IPS-NIHi7 (cell line): Measurements from ENCODE around the gene S100A2.
"Not testable (repeated sequence)": the region's sequence is repeated elsewhere in the genome, so short reads cannot be mapped to it uniquely, and the experiment has no call there.

ENCODE experiments used
- DNase-seq: peaks from one replicate; pipeline ENCODE4 v3.0.0; 2012; ENCODE audit warnings: mixed read lengths; ENCODE audit errors: extremely low spot score

S100A2 gene

DNA sequence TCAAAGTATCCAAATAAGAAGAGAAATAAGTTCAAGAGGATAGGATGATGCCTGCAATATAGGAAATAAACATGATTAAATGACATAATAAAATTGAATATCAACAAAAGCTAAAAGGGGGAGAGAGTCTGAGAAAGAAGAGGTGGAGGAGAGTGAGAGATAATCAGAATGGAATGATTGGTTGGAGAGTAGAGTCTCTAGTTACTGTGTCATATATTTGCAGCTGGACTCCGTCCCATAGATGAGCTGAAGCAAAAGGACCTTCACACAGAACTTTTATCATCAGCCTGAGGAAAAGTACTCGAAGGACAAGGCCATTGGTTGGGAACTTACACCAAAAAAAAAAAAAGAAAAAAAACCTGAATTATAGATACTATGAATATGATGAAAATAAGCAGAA lies 22.8 kb upstream of the S100A2 start:
- no peak for DNase-seq

- DNase-seq, result not testable (repeated sequence)
Measured at GRCh38 chr1:153588033-153588432, 22.4 kb upstream of the S100A2 start.

DNA sequence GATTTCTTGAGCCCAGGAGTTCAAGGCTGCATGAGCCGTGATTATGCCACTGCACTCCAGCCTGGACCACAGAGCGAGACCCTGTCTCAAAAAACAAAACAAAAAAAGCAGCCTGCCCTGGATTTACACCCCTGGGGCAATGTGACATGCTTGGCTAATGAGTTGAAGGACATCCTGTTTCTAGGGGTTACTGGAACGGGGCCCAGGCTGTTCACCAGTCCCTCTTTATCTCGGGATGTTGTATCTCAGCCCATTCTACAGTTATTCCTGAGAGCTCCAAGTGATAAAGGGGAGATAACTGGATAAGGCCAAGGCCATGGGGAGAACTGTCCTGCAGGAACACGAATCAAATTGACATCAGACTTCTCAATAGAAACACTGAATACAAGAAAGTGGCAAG lies 21.7 kb upstream of the S100A2 start:
- DNase-seq, result no peak

GRCh38 chr1:153586347-153586746 lies 20.7 kb upstream of the S100A2 start:
- DNase-seq, result no peak

- no peak for DNase-seq
Measured at GRCh38 chr1:153585006-153585405, 19.4 kb upstream of the S100A2 start.

- DNase-seq, result no peak
Measured at GRCh38 chr1:153583976-153584375, 18.3 kb upstream of the S100A2 start.

- DNase-seq, result not testable (repeated sequence)
Measured at GRCh38 chr1:153583514-153583913, 17.9 kb upstream of the S100A2 start.

DNA sequence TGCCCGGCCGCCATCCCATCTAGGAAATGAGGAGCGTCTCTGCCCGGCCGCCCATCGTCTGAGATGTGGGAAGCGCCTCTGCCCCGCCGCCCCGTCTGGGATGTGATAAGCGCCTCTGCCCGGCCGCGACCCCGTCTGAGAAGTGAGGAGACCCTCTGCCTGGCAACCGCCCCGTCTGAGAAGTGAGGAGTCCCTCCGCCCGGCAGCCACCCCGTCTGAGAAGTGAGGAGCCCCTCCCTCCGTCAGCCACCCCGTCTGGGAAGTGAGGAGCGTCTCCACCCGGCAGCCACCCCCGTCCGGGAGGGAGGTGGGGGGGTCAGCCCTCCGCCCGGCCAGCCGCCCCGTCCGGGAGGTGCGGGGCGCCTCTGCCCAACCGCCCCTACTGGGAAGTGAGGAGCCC lies 17.2 kb upstream of the S100A2 start:
- DNase-seq, result not testable (repeated sequence)

DNA sequence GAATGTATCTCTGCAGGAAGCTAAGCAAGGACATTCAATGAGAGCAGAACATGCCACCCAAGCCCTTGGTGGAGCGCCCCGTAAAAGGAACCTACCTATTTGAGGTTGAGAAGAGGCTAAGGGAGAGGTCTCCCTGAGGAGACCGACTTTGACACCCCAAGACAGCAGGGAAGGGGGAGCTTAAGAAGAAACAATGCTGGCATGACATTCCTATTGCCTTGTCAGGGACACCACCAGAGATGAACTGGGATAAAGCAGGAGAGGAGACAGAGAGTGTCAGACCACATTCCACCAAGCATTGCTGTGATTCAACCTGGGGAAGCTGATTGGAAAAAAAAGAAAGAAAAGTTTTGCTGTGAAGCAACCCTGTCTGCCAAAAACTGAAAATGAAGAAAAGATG lies 13.3 kb upstream of the S100A2 start:
- DNase-seq, result no peak

GRCh38 chr1:153578490-153578889 lies 12.8 kb upstream of the S100A2 start:
- no peak for DNase-seq

GRCh38 chr1:153577624-153578051 lies 12.0 kb upstream of the S100A2 start:
- no peak for DNase-seq

GRCh38 chr1:153577138-153577537 lies 11.5 kb upstream of the S100A2 start:
- DNase-seq, result no peak

DNA sequence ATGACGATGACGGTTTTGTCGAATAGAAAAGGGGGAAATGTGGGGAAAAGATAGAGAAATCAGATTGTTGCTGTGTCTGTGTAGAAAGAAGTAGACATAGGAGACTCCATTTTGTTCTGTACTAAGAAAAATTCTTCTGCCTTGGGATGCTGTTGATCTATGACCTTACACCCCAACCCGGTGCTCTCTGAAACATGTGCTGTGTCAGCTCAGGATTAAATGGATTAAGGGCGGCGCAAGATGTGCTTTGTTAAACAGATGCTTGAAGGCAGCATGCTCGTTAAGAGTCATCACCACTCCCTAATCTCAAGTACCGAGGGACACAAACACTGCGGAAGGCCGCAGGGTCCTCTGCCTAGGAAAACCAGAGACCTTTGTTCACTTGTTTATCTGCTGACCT lies 9.9 kb upstream of the S100A2 start:
- DNase-seq, result not testable (repeated sequence)

- DNase-seq, result not testable (repeated sequence)
Measured at GRCh38 chr1:153575081-153575491, 9.4 kb upstream of the S100A2 start.

- DNase-seq, result no peak
Measured at GRCh38 chr1:153573351-153573750, 7.7 kb upstream of the S100A2 start.

DNA sequence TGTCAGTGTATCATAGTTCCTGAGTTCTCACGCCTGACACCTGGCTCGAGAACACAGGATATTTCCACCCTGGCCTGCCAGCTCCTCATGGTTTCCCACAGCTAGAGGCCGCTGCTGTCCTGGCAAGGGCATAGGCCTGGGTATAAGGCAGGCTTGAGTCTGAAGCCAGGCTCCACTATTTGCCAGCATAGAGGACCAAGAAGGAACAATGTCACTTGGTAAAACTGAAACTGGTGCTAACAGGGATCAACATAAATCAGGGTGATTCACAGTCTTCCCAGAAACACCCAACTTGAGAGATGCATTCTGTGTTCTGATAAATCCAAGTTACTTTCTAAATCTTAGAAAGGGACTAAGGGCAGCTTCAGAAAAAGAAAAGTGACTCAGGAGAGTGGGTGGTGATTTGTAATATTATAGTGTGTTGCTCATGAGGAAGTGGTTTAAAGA lies 6.9 kb upstream of the S100A2 start:
- peak; percentile 66 for DNase-seq

- DNase-seq, result no peak
Measured at GRCh38 chr1:153571706-153572105, 6.1 kb upstream of the S100A2 start.

DNA sequence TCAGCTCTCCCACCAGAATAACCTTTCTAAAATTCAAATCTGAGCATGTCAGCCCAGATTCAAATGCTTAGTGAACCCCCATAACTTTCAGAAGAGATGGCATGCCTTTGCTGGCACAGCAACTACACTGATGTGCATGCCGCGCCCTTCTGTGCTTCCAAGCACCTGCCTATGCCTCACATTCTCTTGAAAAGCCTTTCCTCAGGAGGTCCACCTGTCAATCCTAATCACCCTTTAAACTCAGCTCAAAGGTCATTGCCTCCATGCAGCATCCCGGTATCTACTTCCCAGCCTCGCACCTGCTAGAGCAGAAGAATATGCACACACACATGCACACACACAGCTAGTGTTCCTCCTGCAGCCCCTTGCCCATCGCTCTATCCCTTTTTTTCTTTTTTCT lies 5.2 kb upstream of the S100A2 start:
- no peak for DNase-seq

DNA sequence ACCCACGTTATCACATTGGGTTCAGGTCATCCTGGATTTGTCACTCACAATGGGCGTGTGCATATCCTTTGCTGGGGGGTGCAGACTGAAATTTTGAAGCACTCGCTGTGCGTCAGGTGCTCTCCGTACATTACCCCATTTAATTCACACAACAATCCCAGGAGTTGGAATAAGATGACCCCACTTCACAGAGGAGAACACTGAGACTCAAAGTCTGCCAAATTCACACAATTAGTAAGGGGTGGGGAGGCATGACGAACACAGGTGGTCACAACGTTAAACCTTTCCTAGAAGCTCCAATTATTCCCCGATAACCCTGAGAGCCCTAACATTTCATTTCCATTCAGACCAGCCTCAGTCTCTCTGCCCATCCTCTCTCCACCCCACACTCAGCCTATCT lies 3.8 kb upstream of the S100A2 start:
- DNase-seq, result no peak

DNA sequence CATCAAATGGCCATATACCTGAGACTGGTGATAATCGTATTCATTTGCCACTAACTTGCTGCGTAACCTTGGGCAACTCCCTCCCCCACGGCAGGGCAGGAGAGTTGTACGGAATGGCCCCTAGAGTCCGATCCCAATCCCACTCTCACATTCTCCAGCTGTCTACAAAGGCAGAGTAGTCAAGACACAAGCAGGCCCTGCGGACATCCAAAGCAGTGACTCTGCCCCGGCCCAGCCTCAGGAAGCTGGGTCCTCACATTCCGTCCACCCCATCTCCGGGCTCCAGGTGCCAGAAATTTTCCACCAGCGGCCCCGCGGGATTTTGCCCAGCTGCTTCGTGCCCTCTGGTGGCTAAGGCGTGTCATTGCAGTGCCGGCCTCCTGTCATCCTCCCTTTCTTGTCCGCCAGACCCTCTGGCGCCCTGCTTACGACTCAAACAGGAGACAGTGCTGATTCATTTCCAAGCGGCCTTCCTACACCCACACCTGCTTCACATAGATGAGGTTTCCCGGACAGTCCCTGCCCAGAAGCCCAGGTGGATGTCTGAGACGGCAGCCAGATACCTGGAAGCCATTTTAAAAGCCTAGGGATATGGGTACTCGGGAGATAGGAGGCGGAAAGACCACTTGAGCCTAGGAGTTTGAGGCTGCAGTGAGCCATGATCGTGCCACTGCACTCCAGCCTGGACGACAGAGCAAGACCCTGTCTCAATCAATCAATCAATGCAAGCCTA lies 2.9 kb upstream of the S100A2 start:
- peak; percentile 89 for DNase-seq

DNA sequence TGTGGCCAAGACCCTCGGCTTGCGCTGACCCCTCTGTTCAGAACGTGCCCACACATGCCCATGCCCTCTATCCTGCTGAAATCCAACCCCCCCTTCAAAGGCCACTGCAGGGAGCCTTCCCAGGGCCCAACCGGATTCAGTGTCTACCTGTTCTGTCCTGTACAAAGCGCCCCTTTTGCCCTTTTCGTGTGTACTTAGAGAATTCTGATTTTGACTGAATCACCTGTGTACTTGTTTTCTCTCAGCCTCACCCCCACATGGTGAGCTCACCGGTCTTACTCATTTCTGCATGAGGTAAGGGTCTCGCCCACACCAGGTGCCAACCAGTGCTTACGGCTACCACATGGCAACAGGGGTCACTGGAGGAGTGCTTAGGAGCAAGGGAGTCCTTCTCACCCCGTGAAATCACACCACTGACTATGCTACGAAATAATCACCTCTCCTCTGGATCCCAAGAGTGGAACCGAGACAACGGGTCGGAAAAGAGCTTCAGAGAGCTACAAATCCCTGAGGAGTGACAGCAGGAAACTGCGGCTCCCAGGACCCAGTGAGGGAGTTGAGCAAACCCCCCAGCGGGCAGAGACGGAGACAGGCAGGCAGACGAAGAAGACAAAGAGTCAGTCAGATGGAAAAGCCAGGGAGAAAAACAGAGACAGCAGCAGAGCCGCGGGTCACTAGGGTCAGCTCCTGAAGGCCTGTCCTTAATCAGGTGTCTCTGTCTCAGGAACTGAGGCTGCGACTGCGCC lies 2.1 kb upstream of the S100A2 start:
- no peak for DNase-seq

DNA sequence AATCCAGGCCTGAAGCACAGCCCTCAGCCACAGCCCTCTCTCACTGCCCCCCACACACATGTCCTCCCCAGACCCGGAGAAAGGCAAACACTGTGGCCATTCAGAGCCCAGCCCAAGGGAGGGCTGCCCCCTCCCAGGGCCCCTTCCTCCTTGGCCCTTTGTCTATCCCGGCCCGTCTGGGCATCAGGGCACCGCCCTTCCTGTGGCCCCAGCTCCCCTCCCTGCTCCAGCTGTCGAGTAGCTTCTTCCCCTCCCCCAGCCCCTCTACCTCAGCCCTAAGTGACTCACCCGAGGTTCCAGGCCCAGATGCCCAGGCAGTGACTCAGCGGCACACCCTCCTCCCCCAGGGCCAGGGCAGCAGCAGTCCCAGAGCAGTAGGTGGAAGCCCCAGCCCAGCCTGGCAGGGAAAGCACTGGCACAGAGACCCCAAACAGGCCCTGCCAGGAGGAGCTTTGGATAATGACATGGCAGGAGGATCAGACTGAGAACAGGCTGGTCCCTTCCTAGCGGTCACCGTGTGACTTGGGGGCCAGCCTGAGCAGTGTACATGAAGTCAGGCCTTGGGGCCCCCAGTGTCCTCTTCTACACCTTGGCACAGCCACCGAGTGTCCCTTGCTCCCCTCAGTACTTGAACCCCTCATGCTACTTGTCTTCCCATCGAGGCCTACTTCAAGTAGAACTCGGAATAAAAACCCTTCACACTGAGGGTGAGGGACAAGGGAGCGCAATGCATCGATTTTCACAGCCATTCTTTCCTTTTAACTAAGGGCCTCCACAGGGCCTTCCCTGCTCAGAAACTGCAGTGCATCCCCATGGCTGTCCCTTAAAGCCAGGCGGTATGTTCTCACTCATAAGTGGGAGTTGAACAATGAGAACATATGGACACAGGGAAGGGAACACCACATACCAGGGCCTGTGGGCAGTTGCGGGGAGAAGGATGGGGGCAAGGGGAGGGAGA lies 1.0 kb upstream of the S100A2 start:
- DNase-seq, result peak; percentile 92
